ENCODE results near the gene IPO7. TPM values are rescaled to one million over a fixed set of nuclear protein-coding genes. Genes with fewer than 3 reads are reported as not detected.

Gene IPO7
- total and polyA plus RNA-seq, 2 of the 13 experiments (the other 11 are each of a cell fraction or from before 2014, with no cell fraction given): 59.4 to 98.4 TPM

DNA sequence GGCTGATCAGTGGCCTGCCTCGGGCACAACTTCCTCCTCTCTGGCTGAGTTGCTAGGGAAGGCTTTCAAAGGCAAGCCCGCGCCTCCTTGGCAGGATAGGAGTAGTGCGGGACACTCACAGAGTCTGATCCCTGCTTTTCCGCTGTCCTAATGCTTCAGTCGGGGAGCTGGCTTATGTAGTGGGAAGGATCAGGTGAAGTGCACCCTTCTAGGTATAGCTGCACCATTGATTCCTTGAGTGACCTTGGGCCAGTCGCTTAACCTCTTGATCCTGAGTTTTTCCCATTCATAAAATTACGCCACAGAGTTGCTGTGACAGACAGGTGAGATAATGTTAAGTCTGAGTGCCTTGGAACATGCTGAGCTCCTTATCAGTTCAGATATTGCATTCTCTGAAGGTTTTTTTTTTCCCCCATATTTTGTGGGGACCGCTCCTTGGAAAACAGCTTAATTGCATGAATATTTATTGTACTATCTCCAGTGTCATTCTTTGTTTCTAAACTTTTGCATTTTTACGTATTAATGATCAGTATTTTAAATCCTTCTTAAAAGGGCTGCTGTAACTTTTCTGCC is 961 bp downstream of the IPO7 start (continued):
- TF ChIP-seq, protein P1, sequence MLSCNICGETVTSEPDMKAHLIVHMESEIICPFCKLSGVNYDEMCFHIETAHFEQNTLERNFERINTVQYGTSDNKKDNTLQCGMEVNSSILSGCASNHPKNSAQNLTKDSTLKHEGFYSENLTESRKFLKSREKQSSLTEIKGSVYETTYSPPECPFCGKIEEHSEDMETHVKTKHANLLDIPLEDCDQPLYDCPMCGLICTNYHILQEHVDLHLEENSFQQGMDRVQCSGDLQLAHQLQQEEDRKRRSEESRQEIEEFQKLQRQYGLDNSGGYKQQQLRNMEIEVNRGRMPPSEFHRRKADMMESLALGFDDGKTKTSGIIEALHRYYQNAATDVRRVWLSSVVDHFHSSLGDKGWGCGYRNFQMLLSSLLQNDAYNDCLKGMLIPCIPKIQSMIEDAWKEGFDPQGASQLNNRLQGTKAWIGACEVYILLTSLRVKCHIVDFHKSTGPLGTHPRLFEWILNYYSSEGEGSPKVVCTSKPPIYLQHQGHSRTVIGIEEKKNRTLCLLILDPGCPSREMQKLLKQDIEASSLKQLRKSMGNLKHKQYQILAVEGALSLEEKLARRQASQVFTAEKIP (CRISPR knock-in tag; IDR thresholded peaks at IDR 0.05; ENCODE audit: borderline replicate concordance): no peak
- TF ChIP-seq ZNF44 (CRISPR knock-in tag; IDR thresholded peaks at IDR 0.05): no peak
- no peak for TF ChIP-seq ESRRA (CRISPR knock-in tag; IDR thresholded peaks at IDR 0.05; ENCODE audit: low read depth)
- no peak for TF ChIP-seq ZNF7 (CRISPR knock-in tag; IDR thresholded peaks at IDR 0.05)
- TF ChIP-seq NFE2L1 (CRISPR knock-in tag; IDR thresholded peaks at IDR 0.05; ENCODE audit: borderline replicate concordance): no peak
- TF ChIP-seq NRL (CRISPR knock-in tag; IDR thresholded peaks at IDR 0.05; ENCODE audit: borderline replicate concordance): 0 out of 2 replicates have a peak, but pooled peaks have one; percentile 7
- no peak for TF ChIP-seq ZNF3 (CRISPR knock-in tag; IDR thresholded peaks at IDR 0.05)
- TF ChIP-seq ZFP36 (IDR thresholded peaks at IDR 0.05; ENCODE audit: borderline replicate concordance, low read depth, low read length, partially characterized antibody): no peak
- TF ChIP-seq ZNF260 (CRISPR knock-in tag; IDR thresholded peaks at IDR 0.05; ENCODE audit: borderline replicate concordance, low read depth): no peak
- TF ChIP-seq ZNF205 (CRISPR knock-in tag; IDR thresholded peaks at IDR 0.05): no peak
- TF ChIP-seq MAX (IDR thresholded peaks at IDR 0.05): no peak
- no peak for TF ChIP-seq USF2 (IDR thresholded peaks at IDR 0.05; ENCODE audit: low read depth, low read length)
- no peak for TF ChIP-seq USF2 (CRISPR knock-in tag; IDR thresholded peaks at IDR 0.05; ENCODE audit: borderline replicate concordance)
- no peak for TF ChIP-seq SETDB1 (CRISPR knock-in tag; IDR thresholded peaks at IDR 0.05; ENCODE audit: borderline replicate concordance)
- TF ChIP-seq TBP (CRISPR knock-in tag; IDR thresholded peaks at IDR 0.05): no peak
- TF ChIP-seq, protein P2, sequence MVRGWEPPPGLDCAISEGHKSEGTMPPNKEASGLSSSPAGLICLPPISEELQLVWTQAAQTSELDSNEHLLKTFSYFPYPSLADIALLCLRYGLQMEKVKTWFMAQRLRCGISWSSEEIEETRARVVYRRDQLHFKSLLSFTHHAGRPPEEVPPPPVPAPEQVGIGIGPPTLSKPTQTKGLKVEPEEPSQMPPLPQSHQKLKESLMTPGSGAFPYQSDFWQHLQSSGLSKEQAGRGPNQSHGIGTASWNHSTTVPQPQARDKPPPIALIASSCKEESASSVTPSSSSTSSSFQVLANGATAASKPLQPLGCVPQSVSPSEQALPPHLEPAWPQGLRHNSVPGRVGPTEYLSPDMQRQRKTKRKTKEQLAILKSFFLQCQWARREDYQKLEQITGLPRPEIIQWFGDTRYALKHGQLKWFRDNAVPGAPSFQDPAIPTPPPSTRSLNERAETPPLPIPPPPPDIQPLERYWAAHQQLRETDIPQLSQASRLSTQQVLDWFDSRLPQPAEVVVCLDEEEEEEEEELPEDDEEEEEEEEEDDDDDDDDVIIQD (CRISPR knock-in tag; IDR thresholded peaks at IDR 0.05; ENCODE audit: low read depth): no peak
- no peak for TF ChIP-seq HDAC1 (CRISPR knock-in tag; IDR thresholded peaks at IDR 0.05)
- no peak for TF ChIP-seq HOXD1 (CRISPR knock-in tag; IDR thresholded peaks at IDR 0.05)
- no peak for TF ChIP-seq ZBTB26 (CRISPR knock-in tag; IDR thresholded peaks at IDR 0.05; ENCODE audit: borderline replicate concordance)

Measured in HepG2 (cell line).